ENCODE results near the gene MGLL.
A peak's percentile ranks its signal among the peaks of the same experiment; 100 is the strongest.

Gene MGLL

GRCh38 chr3:127699416-127700300 lies 122.7 kb downstream of the MGLL start:
- DNase-seq = no peak

DNA sequence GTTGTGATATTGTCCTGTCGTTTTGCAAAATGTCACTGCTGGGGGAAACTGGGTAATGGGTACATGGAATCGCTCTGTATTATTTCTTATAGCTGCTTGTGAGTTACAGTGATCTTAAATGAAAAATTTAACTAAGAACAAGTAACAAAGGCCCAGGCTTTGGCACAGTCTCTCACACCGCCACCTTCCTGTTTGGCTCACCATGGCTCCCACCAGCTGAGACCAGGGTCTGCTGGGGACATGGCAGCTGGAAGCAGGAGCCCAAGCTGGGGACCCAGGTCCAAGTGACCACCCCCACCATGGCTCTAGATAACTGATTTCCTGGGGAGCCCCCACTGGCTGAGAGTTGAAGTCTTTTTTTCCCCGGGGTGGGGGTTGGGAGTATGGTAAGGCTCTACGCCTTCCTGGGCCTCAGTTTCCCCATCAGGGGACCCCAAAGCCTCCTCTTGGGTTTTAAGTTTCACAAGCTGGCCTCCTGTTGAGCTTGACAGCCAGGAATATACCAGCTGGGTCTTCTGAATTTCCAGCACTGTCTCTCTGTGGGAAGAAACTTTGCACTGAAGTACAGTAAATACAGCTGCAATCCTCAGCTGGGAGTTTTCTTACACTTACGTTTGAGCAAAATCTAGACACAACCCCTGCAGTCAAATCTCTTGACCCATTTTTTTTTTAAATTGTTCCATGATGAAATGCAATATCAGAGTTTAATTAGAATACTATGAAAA lies 123.5 kb downstream of the MGLL start:
- DNase-seq = no peak

DNA sequence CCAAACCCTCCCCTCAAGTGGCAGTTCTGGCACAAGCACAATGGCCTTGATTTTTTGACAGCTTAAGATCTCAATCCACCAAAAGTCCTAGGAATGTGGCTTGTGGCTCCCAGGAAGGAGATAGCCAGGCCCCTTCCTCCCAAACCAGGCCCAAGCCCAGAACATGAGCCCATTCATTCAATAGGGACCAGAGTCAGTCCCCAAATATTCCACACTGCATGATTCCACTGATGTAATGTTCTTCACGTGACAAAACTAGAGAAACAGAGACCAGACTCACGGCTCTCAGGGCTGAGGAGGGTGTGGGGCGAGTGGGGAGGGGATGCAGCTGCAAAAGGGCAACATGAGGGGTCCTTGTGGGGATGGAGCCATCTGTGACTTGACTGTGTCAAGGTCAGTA lies 124.0 kb downstream of the MGLL start:
- DNase-seq = no peak

- DNase-seq = peak; percentile 78
Measured at GRCh38 chr3:127697551-127698240, 124.6 kb downstream of the MGLL start.

DNA sequence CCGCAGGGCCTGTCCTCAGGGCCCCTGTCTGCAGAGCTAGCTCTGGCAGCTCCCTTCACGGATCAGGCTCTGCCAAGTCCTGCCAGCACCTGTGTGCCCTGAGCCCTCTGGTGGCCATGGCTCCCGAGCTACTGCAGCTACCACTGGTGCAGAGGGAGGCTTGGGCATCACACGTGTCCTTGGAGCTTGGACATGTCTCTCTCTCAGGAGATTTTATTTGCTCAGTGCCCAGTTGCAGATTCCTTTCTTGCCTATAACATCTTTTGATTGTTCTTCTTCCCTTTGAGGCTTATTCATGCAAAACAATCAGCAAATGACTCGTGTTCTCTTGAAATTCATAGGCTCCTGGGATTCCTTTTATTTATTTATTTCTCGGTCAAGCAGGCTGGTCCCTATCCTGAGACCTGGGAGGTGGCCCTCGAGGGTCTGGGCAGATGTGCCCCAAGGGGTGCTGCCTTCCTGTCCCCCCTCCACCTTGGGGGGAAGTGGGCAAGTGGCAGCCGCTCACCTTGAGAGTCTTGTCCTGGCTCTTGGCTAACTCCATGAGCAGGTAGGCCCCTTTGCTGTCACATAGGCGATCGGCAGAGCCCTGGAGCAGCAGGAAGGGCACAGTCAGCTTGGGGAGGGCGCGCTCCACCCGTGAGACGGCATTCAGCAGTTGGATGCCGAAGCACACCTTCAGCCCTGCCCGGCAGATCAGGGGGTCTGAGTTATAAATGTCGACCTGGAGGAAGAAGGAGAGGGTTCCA lies 127.7 kb downstream of the MGLL start:
- peak; percentile 87 for DNase-seq

DNA sequence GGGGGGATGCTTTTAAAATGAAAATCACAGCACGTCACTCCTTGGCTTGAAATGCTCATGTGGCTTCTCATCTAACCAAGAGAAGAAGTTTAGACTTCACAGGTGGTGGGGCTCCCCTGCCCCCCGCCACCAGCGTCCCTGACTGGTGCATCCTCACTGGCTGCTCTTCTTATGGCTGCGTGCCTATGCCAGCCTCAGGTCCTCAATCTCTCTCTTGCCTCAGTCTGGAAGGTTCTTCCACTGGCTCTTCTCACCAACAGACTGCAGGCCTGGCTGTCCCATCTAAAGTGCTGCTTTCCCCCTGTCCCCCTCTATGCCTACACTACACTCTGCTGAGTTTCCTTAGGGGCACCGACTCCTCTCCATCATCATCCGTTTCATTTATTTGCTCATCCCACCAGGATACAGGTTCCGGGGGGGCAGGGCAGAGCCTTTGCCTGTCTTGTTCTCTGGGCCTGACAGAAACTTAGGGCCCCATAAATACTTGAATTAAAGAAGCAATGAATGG lies 128.9 kb downstream of the MGLL start:
- no peak for DNase-seq

GRCh38 chr3:127692501-127693335 lies 129.6 kb downstream of the MGLL start:
- DNase-seq = no peak

DNA sequence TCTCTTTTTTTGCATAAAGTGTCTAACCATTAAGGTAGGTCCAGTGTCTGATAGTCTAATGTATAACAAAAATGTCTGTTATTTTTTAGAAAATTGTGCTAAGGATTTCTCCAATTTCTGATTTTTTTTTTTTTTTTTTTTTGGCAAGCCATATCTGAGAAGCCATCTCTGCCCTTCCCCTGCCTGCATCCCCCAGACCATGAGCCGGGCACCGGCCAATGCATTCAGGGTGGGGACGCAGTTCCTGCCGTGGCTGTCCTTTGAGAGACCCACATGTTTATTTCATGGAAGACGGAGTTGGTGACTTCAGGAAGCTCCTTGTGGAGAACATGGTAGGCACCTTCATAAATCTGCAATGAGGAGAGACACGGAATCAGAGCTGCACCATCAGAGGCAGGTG lies 130.3 kb downstream of the MGLL start:
- DNase-seq = no peak

DNA sequence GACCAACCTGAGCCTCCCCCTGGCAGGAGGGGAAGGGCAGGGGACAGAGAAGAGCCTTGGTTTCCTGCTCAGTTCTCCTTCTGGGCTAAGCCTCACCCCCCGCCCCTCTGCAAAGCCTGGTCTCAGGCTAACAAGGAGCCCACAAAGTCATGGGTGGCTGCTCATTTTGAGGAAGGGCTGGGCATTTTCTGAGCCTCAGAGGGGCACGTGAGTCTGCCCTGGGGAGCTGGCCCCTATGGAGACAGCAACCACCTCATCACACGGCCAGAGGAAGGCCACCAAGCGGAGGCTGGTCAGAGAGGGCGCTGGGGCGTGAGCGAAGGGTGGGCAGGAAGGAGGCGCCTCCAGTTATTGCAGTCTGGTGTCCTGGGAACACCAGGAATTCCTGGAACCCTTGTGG lies 130.8 kb downstream of the MGLL start:
- DNase-seq = no peak

- DNase-seq = peak; percentile 35
Measured at GRCh38 chr3:127690823-127691452, 131.4 kb downstream of the MGLL start.

DNA sequence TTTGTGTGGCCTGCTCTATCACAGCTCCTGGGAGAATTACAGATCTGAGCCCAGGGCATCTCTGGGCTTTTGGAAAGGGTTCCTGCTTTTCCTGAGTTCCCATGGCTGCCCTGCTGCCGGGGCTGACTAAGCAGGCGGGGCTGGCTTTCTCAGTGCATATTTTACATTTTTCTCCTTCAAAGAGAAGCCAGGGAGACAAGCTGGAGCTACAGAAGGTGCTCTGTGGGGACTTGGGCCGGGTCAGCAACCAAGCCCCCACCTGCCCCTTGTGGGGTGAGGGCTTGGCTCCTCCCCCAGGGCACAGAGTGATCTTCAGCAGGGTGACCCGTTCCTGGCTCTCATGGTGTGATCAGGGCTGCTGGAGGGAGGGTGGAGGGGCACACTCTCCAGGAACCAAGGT lies 132.2 kb downstream of the MGLL start:
- no peak for DNase-seq

- DNase-seq = no peak
Measured at GRCh38 chr3:127689266-127689860, 133.0 kb downstream of the MGLL start.

GRCh38 chr3:127688416-127689265 lies 133.7 kb downstream of the MGLL start:
- DNase-seq = no peak

GRCh38 chr3:127688022-127688415 lies 134.3 kb downstream of the MGLL start:
- DNase-seq = no peak

- DNase-seq = no peak
Measured at GRCh38 chr3:127687228-127687737, 135.0 kb downstream of the MGLL start.

DNA sequence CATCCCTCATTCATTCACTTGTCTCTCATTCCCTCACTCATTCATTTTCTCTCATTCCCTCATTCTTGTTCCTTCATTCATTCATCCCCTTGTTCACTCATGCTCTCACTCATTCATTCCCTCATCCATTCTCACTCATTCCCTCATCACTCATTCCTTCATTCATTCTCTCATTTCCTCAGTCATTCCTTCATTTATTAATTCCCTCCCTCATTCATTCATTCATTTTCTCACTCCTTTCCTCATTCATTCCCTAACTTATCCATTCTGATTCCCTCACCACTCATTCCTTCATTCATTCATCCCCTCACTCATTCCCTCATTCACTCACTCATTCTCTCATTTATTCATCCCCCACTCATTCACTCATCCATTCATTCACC lies 135.8 kb downstream of the MGLL start:
- no peak for DNase-seq

- no peak for DNase-seq
Measured at GRCh38 chr3:127685708-127686511, 136.4 kb downstream of the MGLL start.

GRCh38 chr3:127684871-127685707 lies 137.2 kb downstream of the MGLL start:
- no peak for DNase-seq
